OCI-LY7 (cell line): Measurements from ENCODE around the gene PGAP2.

Source experiments
- CTCF ChIP-seq: fragments of 200-600 bp; sonication (generic); conservative IDR thresholded peaks from 2 replicates; pipeline ENCODE4 v1.5.1; 2014; ENCODE audit warnings: mild to moderate bottlenecking, antibody characterized with exemption, low read length, moderate library complexity, mixed read lengths
- EZH2phosphoT487 ChIP-seq: fragments of 200-600 bp; sonication (generic); IDR thresholded peaks from 2 replicates; pipeline ENCODE4 v1.6.1; 2018; ENCODE audit warnings: low read depth, borderline replicate concordance, mild to moderate bottlenecking, mixed run types, antibody characterized with exemption, low read length, moderate library complexity, mixed read lengths

GRCh38 chr11:3799143-3799542, 9.2 kb upstream of the PGAP2 start:
- no peak for TF ChIP-seq CTCF
- no peak for TF ChIP-seq EZH2phosphoT487
